Measurements from ENCODE around the gene PRCC.

Gene PRCC

DNA sequence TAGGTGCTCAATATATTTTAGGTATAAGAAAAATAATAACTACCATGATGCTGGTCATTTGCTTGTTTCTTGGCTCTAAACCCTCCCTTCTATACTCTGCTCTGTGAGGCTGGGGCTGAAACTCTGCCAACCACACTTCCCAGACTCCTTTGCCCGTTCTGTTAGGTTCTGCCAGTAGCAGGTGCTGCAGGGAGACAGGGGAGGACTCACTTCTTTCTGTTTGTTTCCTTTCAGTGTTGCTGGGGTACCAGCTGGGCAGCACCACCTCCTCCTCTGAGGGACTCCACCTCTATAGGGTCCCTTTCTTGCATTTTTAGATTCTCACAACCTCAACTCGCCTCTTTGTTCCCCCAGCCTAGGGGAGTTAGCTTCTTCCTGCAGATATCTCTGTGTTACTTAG, 66.3 kb downstream of the PRCC start:
- TF ChIP-seq, protein P1, sequence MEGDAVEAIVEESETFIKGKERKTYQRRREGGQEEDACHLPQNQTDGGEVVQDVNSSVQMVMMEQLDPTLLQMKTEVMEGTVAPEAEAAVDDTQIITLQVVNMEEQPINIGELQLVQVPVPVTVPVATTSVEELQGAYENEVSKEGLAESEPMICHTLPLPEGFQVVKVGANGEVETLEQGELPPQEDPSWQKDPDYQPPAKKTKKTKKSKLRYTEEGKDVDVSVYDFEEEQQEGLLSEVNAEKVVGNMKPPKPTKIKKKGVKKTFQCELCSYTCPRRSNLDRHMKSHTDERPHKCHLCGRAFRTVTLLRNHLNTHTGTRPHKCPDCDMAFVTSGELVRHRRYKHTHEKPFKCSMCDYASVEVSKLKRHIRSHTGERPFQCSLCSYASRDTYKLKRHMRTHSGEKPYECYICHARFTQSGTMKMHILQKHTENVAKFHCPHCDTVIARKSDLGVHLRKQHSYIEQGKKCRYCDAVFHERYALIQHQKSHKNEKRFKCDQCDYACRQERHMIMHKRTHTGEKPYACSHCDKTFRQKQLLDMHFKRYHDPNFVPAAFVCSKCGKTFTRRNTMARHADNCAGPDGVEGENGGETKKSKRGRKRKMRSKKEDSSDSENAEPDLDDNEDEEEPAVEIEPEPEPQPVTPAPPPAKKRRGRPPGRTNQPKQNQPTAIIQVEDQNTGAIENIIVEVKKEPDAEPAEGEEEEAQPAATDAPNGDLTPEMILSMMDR (IDR thresholded peaks at IDR 0.05; ENCODE audit: low read depth, low read length) = no peak
- DNase-seq (ENCODE audit: extremely low read depth, low read depth) = no peak

DNA sequence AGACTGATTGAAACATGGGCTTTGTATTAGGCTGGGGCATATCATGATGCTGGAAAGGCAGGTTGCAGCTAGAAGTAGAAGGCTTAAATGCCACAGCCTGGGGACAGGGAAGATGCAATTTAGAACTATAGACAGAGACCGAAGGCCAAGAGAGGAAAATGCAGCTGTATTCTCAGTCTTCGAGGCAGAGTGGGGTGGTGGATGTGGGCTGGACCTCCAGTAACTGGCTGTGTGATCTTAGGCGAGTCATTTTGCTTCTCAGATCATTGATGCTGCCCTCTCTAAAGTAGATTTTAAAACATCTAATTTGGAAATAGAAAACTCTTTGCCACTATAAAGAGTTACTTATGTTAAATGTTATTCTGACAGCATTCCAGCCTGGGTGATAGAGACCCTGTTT, 67.0 kb downstream of the PRCC start:
- TF ChIP-seq, protein P1 (IDR thresholded peaks at IDR 0.05; ENCODE audit: low read depth, low read length) = no peak
- no peak for DNase-seq (ENCODE audit: extremely low read depth, low read depth)

DNA sequence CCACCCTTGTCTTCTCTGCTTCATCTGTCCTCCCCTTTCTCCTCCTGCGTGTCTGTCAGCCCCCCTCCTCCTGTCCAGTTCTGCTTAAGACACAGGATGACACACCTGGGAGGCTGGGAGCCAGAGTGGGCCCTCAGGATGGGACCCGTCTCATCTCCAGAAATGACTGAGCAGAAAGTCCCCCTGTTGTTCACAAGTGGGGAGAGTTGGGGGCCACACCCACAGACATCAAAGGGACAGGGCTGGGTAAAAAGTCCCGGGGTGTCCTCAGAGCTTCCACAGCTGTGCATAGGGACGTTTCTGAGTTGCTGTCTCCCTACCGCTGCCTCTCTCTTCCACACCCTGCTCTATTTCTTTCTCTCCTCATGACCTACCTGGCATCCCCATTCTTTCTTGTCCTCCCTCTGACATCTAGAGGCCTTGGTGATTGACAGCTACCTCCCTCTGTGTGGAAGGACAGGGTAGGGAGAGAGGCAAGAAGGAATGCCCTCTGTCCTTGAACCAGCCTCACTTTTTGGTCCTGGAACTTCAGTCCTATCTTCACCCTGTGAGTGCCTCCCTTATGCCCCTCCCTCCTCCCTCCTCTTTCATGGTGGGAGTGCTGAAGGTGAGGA, 68.8 kb downstream of the PRCC start:
- DNase-seq (ENCODE audit: extremely low read depth, low read depth) = no peak
- TF ChIP-seq, protein P1 (IDR thresholded peaks at IDR 0.05; ENCODE audit: low read depth, low read length) = no peak

DNA sequence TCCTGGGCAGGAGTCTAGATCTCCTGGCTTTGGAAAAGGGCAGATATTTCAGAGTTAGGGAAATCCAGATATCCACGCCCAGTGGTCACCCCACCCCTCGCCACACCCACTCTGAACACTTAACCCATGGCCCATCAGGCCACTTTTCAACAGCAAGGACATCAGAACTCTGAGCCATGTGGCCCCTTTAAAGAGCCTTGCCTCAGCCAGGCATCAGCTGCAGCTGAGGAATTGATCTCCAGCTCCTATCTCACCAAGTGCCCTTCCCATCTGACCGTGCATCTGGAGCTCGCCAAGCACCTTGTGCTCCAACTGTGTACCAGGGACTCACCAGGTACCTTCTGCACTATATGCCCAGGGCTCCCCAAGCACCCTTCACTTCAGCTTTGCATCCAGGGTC, 69.6 kb downstream of the PRCC start:
- no peak for DNase-seq (ENCODE audit: extremely low read depth, low read depth)
- TF ChIP-seq, protein P1 (IDR thresholded peaks at IDR 0.05; ENCODE audit: low read depth, low read length) = no peak

DNA sequence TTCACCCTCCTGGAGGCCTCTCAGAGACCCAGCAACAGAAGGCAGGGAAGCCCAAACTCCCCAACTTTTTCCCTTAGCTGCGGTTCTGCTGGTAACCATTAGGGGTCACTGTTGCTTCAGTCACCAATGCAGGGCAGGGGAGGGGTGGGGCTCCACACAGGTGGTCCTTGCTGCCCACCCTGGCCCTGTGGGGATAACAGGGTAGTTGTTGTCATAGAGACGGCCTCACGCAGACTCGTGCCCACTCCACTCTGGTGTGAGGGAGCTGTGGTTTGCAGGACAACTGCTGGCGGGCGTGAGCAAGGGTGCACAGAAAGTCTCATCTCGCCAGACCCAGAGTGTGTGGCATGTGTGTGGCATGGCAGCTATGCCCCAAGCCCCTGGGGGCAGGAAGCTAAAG, 71.6 kb downstream of the PRCC start:
- TF ChIP-seq, protein P1 (IDR thresholded peaks at IDR 0.05; ENCODE audit: low read depth, low read length) = peak; percentile 94
- no peak for DNase-seq (ENCODE audit: extremely low read depth, low read depth)

DNA sequence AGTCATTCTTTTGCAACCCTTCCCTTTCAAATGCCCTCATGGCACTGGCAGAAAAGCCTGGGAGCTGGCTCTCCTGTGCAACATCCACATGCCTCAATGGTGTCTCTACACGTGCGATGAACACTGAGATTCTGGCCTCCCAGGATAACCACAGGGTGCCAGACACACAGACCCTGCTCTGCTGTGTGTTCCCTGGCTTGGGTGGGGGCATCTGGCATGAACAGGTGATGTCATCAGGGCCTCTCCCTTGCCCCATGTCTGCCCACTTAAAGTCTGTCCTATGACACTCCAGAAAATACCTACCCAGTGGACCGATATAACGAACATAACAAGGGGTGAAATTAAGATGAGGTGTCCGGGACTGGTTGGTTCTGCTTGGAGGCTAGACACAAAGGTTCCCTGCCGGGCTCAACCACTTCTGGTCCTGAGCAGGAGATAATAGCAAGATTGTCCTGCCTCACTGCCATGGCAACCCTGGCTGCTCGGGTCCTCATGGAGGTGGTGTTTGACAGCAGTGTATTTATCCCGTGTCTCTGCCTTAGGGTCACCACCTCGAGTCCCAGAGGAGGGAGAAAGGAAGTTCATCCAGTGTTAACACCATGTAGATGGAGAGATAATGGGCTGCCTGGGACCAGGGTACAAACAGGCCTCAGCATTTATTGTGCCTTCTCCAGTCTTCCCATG, 72.2 kb downstream of the PRCC start:
- TF ChIP-seq, protein P1 (IDR thresholded peaks at IDR 0.05; ENCODE audit: low read depth, low read length) = no peak
- DNase-seq (ENCODE audit: extremely low read depth, low read depth) = no peak

DNA sequence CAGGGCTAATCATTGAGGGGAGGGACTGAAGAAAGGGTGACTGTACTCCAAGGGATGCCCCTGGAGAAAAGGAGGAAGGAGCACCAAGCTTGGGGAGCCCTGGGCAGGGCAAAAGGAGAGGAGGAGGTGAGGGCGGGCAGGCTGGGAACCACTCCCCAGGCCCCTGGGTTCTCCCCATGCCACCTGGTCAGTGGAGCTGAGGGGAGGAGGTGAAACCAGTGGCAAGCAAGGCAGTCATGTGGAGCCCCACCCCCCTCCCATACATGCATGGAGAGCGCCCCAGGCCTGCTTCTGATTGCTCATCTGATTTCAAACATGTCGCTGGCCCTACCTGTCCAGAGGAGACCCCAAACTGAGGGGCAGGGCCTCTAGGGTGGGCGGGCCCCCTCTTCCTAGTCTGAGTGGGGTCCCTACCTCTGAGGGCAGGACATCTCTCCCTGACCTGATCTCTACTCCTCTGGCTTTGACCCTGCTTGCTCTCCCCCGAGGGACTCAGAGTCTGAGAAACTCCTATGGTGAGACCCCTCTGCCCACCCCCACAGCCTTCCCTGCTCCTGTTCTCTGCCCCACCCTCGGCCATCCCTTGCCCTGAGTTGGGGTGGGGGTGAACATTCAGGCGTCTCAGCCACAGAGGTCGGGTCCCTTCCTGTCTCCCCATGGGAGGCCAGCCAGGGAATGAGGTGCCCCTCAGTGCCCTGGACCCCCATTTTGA, 73.0 kb downstream of the PRCC start:
- TF ChIP-seq, protein P1 (IDR thresholded peaks at IDR 0.05; ENCODE audit: low read depth, low read length) = no peak
- no peak for DNase-seq (ENCODE audit: extremely low read depth, low read depth)

All from AG09319 (cell line).